HG03280 (cell line): ENCODE data around the gene OR10J1.
"Not testable (repeated sequence)": the region's sequence is repeated elsewhere in the genome, so short reads cannot be mapped to it uniquely, and the experiment has no call there.

ENCODE experiments used
- ATAC-seq: cut with Tn5 transposase; IDR thresholded peaks from one replicate; pipeline ENCODE4 v1.9.1; 2021; ENCODE audit warnings: mild to moderate bottlenecking, moderate library complexity; ENCODE audit not compliant: unreplicated experiment

OR10J1 gene

GRCh38 chr1:159439422-159439821 is at the start of gene OR10J1:
OR10J1 (plus strand) TSS chr1:159439722; CDS start chr1:159439792, 70 bp downstream.
- ATAC-seq: no peak

- no peak for ATAC-seq
These were observed 32.7 kb upstream of the OR10J1 start for GRCh38 chr1:159406821-159407220.

- no peak for ATAC-seq
These were observed 30.6 kb upstream of the OR10J1 start for GRCh38 chr1:159408862-159409400.

- no peak for ATAC-seq
These were observed 17.7 kb upstream of the OR10J1 start for GRCh38 chr1:159421821-159422220.

GRCh38 chr1:159428536-159428935 is 11.0 kb upstream of the OR10J1 start:
- no peak for ATAC-seq

- ATAC-seq: no peak
These were observed 10.3 kb upstream of the OR10J1 start for GRCh38 chr1:159429074-159429861.

GRCh38 chr1:159430985-159431384 is 8.5 kb upstream of the OR10J1 start:
- no peak for ATAC-seq

GRCh38 chr1:159431904-159432303 is 7.6 kb upstream of the OR10J1 start, which contains the start of gene OR10J4:
OR10J4 (plus strand) TSS chr1:159432204.
- no peak for ATAC-seq

GRCh38 chr1:159436469-159436868 is 3.1 kb upstream of the OR10J1 start:
- ATAC-seq: no peak

GRCh38 chr1:159441360-159441759 is 1.8 kb downstream of the OR10J1 start:
- no peak for ATAC-seq

GRCh38 chr1:159442428-159442827 is 2.9 kb downstream of the OR10J1 start:
- ATAC-seq: no peak

- no peak for ATAC-seq
These were observed 3.7 kb downstream of the OR10J1 start for GRCh38 chr1:159443066-159443750.

- ATAC-seq: no peak
These were observed 5.0 kb downstream of the OR10J1 start for GRCh38 chr1:159444511-159444910.

GRCh38 chr1:159448181-159448580 is 8.7 kb downstream of the OR10J1 start:
- no peak for ATAC-seq

- ATAC-seq: not testable (repeated sequence)
These were observed 10.1 kb downstream of the OR10J1 start for GRCh38 chr1:159449605-159450004.

GRCh38 chr1:159459551-159459950 is 20.0 kb downstream of the OR10J1 start:
- ATAC-seq: no peak

- ATAC-seq: no peak
These were observed 25.7 kb downstream of the OR10J1 start for GRCh38 chr1:159465191-159465603.

- no peak for ATAC-seq
These were observed 28.8 kb downstream of the OR10J1 start for GRCh38 chr1:159468321-159468720.

GRCh38 chr1:159469921-159470533 is 30.5 kb downstream of the OR10J1 start:
- no peak for ATAC-seq

GRCh38 chr1:159473335-159473734 is 33.8 kb downstream of the OR10J1 start:
- no peak for ATAC-seq

GRCh38 chr1:159474926-159475325 is 35.4 kb downstream of the OR10J1 start:
- ATAC-seq: no peak
